Smooth muscle cell (in vitro differentiated cells): Measurements from ENCODE around the gene MGLL. TPM values are rescaled to one million over a fixed set of nuclear protein-coding genes. Genes with fewer than 3 reads are reported as not detected.
A peak's percentile ranks its signal among the peaks of the same experiment; 100 is the strongest.

Experiments used
- DNase-seq: peaks from one replicate; lab custom pipeline; 2025; ENCODE audit not compliant: unreplicated experiment; lab: John Stamatoyannopoulos, UW
- H2AFZ ChIP-seq: fragments of 200-600 bp; sonication (generic); 2 replicates; pipeline ENCODE4 v1.6.0; 2016; ENCODE audit warnings: antibody characterized with exemption, low read depth, mild to moderate bottlenecking
- H3F3A ChIP-seq: fragments of 200-600 bp; sonication (generic); 2 replicates; pipeline ENCODE4 v1.6.0; 2017; ENCODE audit warnings: antibody characterized with exemption, low read depth
- H3K27ac ChIP-seq: fragments of 200-600 bp; sonication (generic); 2 replicates; pipeline ENCODE4 v1.5.1; 2016; ENCODE audit warnings: low read depth, mild to moderate bottlenecking
- H3K27me3 ChIP-seq: fragments of 200-600 bp; sonication (generic); 2 replicates; pipeline ENCODE4 v1.6.1; 2016; ENCODE audit warnings: low read depth, mild to moderate bottlenecking
- H3K36me3 ChIP-seq: fragments of 200-600 bp; sonication (generic); 2 replicates; pipeline ENCODE4 v1.5.1; 2016; ENCODE audit warnings: low read depth
- H3K4me1 ChIP-seq: fragments of 200-600 bp; sonication (generic); 2 replicates; pipeline ENCODE4 v1.5.1; 2016; ENCODE audit warnings: low read depth
- H3K4me2 ChIP-seq: fragments of 200-600 bp; sonication (generic); 2 replicates; pipeline ENCODE4 v1.6.0; 2016; ENCODE audit warnings: mild to moderate bottlenecking
- H3K4me3 ChIP-seq: fragments of 200-600 bp; sonication (generic); 2 replicates; pipeline ENCODE4 v1.5.1; 2016; ENCODE audit warnings: mild to moderate bottlenecking
- H3K79me2 ChIP-seq: fragments of 200-600 bp; sonication (generic); 2 replicates; pipeline ENCODE4 v1.6.0; 2016; ENCODE audit warnings: low read depth, mild to moderate bottlenecking
- H3K9ac ChIP-seq: fragments of 200-600 bp; sonication (generic); 2 replicates; pipeline ENCODE4 v1.6.0; 2016; ENCODE audit warnings: low read depth
- H3K9me3 ChIP-seq: fragments of 200-600 bp; sonication (generic); replicated peaks from 2 replicates; pipeline ENCODE4 v1.5.1; 2016; ENCODE audit warnings: low read depth
- H4K20me1 ChIP-seq: fragments of 200-600 bp; sonication (generic); 2 replicates; pipeline ENCODE4 v1.6.0; 2016; ENCODE audit warnings: low read depth
- WGBS: methylation state at CpG from one replicate; pipeline ENCODE4 v1.1.7; 2016; ENCODE audit warnings: low lambda C conversion rate; 5-methylcytosine and 5-hydroxymethylcytosine counted together
- polyA plus RNA-seq: library from polyadenylated mRNA; unstranded; fragments of >200 nt; fragmentation: Nextera tagmentation; extraction: Ambion mirVana; gene quantifications from 2 replicates; pipeline ENCODE4 v1.2.1, GENCODE V29; 2016
- total RNA-seq: library from RNA; depleted of rRNA; stranded (reverse); fragments of >200 nt; gene quantifications from 2 replicates; pipeline ENCODE4 v1.2.3, GENCODE V29; 2014
- TF ChIP-seq, protein P1 (sequence below): fragments of 200-600 bp; sonication (generic); IDR thresholded peaks from 2 replicates; pipeline ENCODE4 v1.5.1; 2017; ENCODE audit warnings: borderline replicate concordance, mild to moderate bottlenecking, antibody characterized with exemption; ENCODE audit not compliant: insufficient read depth, poor library complexity, severe bottlenecking

Gene MGLL
- total and polyA plus RNA-seq, 2 experiments from 2014 or later: 13.6 to 22.5 TPM

DNA sequence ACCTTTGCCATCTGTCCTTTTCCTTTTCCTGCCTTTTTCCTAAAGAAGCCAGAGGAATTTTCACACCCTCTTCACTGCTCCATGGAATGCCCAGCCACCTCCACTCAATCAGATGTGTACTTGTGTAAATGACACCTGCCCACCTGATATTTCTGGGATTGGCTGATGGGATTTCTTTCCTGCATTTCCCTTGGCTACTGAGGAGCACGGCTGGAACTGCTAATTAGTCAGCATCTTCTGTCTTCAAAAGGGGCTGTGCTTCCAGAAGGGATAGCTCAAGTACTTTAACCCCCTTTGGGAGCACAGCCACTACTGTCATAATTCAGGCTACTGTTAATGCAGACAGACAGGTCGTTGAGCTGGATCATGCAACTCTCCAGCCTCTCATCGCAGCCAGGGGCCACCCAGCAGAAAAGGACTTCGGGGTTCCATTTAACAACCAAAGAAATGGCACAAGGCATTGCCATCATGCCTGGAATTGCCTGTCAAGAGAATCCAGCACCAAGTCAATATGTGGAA lies 38.6 kb downstream of the MGLL start:
- Histone ChIP-seq H3F3A (peaks cover 4% of the 10 kb centered on the region), H3K4me2 (no peak overlapping the region), H3K27ac (no peak overlapping the region), H2AFZ (no peak overlapping the region), H3K4me3 (no peak overlapping the region), H3K9me3 (no peaks in the 10 kb centered on the region), H3K27me3 (no peaks in the 10 kb centered on the region), H3K4me1 (peaks cover 12% of the 10 kb centered on the region), H3K9ac (no peak overlapping the region), H3K36me3 (no peaks in the 10 kb centered on the region), H4K20me1 (no peaks in the 10 kb centered on the region), H3K79me2 (no peaks in the 10 kb centered on the region)
- WGBS: 74% methylated on average over 4 of the region's 4 CpGs
- DNase-seq: no peak
- TF ChIP-seq, protein P1, sequence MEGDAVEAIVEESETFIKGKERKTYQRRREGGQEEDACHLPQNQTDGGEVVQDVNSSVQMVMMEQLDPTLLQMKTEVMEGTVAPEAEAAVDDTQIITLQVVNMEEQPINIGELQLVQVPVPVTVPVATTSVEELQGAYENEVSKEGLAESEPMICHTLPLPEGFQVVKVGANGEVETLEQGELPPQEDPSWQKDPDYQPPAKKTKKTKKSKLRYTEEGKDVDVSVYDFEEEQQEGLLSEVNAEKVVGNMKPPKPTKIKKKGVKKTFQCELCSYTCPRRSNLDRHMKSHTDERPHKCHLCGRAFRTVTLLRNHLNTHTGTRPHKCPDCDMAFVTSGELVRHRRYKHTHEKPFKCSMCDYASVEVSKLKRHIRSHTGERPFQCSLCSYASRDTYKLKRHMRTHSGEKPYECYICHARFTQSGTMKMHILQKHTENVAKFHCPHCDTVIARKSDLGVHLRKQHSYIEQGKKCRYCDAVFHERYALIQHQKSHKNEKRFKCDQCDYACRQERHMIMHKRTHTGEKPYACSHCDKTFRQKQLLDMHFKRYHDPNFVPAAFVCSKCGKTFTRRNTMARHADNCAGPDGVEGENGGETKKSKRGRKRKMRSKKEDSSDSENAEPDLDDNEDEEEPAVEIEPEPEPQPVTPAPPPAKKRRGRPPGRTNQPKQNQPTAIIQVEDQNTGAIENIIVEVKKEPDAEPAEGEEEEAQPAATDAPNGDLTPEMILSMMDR: no peak

GRCh38 chr3:127783166-127783565 lies 39.1 kb downstream of the MGLL start:
- no peaks in the 10 kb centered on the region for H4K20me1 ChIP-seq
- no peak overlapping the region for H3K4me3 ChIP-seq
- no peak for DNase-seq
- H3K79me2 ChIP-seq: no peaks in the 10 kb centered on the region
- peaks cover 4% of the 10 kb centered on the region for H3F3A ChIP-seq
- H3K4me2 ChIP-seq: no peak overlapping the region
- no peak overlapping the region for H3K27ac ChIP-seq
- H3K9me3 ChIP-seq: no peaks in the 10 kb centered on the region
- H3K36me3 ChIP-seq: no peaks in the 10 kb centered on the region
- H3K4me1 ChIP-seq: peaks cover 12% of the 10 kb centered on the region
- H3K27me3 ChIP-seq: no peaks in the 10 kb centered on the region
- TF ChIP-seq, protein P1: no peak
- 92% methylated on average over 8 of the region's 9 CpGs for WGBS
- no peak overlapping the region for H3K9ac ChIP-seq
- H2AFZ ChIP-seq: no peak overlapping the region

DNA sequence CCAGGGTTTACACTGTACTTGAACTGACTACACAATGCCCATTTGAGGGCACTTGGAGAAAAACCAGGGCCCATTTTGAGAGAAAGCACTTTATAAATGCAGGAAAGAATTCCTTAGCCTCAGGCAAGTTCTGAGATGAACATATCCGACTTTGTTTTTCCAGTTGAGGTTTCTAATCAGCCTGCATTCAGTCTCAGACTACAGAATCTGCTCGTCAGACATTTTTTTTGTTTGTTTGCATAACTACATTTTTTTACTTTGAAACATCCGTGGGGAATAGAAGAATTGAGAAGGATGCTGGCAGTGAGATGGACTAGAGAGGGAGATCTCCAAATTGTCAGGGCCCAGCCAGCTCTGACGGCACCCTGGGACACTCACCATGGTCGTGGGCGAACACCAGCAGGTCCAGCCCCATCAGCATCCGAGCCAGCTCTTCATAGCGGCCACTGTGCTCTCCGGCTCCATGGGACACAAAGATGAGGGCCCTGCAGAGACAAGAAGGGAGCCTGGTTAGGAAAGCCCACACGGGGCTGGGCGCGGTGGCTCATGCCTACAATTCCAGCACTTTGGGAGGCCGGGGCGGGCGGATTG lies 40.8 kb downstream of the MGLL start:
- DNase-seq: no peak
- H3K27ac ChIP-seq: peak overlapping the region; percentile 65
- H3K27me3 ChIP-seq: no peaks in the 10 kb centered on the region
- no peak overlapping the region for H2AFZ ChIP-seq
- H3F3A ChIP-seq: peaks cover 4% of the 10 kb centered on the region
- no peaks in the 10 kb centered on the region for H4K20me1 ChIP-seq
- TF ChIP-seq, protein P1: no peak
- H3K4me2 ChIP-seq: peak overlapping the region; percentile 29
- H3K9ac ChIP-seq: no peak overlapping the region
- peaks cover 10% of the 10 kb centered on the region for H3K4me1 ChIP-seq
- no peaks in the 10 kb centered on the region for H3K9me3 ChIP-seq
- H3K79me2 ChIP-seq: no peaks in the 10 kb centered on the region
- no peak overlapping the region for H3K4me3 ChIP-seq
- WGBS: 66% methylated on average over 15 of the region's 15 CpGs
- H3K36me3 ChIP-seq: no peaks in the 10 kb centered on the region
